Lower leg skin (tissue), 3 donors: ENCODE data around the gene ATP11B.

ENCODE experiments used
- POLR2A ChIP-seq, 2 donors: fragments of 450-650 bp; IDR thresholded peaks; one replicate each; pipeline ENCODE4 v1.6.1; 2016 to 2017; ENCODE audit warnings: antibody characterized with exemption in 2 of 2, mild to moderate bottlenecking in 1 of 2, moderate library complexity in 1 of 2
- TF ChIP-seq, protein P1 (sequence below), 3 donors: fragments of 450-650 bp; IDR thresholded peaks; one replicate each; pipeline ENCODE4 v1.5.1; 2016; ENCODE audit warnings: antibody characterized with exemption in 3 of 3, mild to moderate bottlenecking in 3 of 3, moderate library complexity in 2 of 3

DNA sequence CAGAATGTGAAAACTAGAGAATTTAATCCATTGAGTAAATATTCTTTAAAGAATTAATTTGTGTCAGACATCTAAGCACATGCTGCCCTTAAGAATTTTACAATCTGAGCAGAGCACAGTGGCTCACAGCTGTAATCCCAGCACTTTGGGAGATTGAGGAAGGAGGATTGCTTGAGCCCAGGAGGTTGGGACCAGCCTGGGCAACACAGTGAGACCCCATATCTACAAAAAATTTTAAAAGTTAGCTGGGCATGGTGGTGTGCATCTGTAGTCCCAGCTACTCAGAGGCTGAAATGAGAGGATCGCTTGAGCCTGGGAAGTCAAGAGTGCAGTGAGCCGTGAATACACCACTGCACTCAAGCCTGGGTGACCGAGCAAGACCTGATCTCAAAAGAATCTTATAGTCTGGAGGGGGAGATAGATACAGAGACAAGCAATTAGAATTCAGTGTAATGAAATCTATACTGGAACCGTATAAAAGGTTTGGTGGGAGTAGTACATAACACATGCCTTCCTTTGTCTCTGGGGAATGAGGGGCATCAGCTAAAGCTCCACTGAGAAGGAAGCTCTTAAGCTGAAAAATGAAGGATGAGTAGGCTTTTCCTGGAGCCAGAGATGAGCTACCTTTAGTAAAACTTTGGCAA lies 21.2 kb downstream of the ATP11B start:
- TF ChIP-seq, protein P1, sequence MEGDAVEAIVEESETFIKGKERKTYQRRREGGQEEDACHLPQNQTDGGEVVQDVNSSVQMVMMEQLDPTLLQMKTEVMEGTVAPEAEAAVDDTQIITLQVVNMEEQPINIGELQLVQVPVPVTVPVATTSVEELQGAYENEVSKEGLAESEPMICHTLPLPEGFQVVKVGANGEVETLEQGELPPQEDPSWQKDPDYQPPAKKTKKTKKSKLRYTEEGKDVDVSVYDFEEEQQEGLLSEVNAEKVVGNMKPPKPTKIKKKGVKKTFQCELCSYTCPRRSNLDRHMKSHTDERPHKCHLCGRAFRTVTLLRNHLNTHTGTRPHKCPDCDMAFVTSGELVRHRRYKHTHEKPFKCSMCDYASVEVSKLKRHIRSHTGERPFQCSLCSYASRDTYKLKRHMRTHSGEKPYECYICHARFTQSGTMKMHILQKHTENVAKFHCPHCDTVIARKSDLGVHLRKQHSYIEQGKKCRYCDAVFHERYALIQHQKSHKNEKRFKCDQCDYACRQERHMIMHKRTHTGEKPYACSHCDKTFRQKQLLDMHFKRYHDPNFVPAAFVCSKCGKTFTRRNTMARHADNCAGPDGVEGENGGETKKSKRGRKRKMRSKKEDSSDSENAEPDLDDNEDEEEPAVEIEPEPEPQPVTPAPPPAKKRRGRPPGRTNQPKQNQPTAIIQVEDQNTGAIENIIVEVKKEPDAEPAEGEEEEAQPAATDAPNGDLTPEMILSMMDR (IDR thresholded peaks at IDR 0.05) = no peak
- TF ChIP-seq POLR2A (IDR thresholded peaks at IDR 0.05) = no peak
